NT2/D1 (cell line): Measurements from ENCODE around the gene TMEM63B.

Experiments used
- YY1 ChIP-seq: IDR thresholded peaks from 2 replicates; pipeline ENCODE4 v1.6.1; 2011; ENCODE audit not compliant: insufficient read length, insufficient read depth
- ZNF274 ChIP-seq: IDR thresholded peaks from 2 replicates; pipeline ENCODE4 v1.6.1; 2011; ENCODE audit warnings: mild to moderate bottlenecking, low read depth, low read length

GRCh38 chr6:44123544-44123943 is 3.8 kb upstream of the TMEM63B start:
- TF ChIP-seq YY1, result no peak
- no peak for TF ChIP-seq ZNF274
